Activated T-cell treated with anti-CD3 and anti-CD28 coated beads for 4 hours (primary cell): ENCODE results near the gene S1PR1.
"Not testable (repeated sequence)": the region's sequence is repeated elsewhere in the genome, so short reads cannot be mapped to it uniquely, and the experiment has no call there.

ENCODE experiments used
- DNase-seq: peaks from one replicate; pipeline ENCODE4 v3.0.0-alpha.2; 2020

The S1PR1 gene

GRCh38 chr1:101236516-101237228 is at the start of gene S1PR1:
TSS of gene S1PR1 (plus strand) at chr1:101237019. CDS start at chr1:101238985, 1,966 bp downstream.
- DNase-seq: peak; percentile 46

GRCh38 chr1:101187297-101187696 is 49.5 kb upstream of the S1PR1 start:
- DNase-seq: no peak

DNA sequence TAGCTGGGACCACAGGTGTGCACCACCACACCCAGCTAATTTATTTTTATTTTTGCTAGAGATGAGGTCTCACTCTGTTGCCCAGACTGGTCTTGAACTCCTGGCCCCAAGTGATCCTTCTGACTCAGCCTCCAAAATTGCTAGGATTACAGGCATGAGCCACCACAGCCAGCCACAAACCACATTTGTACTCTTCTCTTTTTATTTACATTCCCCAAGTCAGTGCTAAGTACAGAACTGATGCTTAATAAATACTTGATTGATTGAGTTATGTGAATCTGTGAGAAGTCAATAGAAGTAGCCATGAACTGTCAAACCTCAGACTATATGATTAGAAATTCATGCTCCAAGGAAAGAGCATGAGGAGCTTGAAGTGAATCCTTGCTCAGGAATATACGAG is 48.5 kb upstream of the S1PR1 start:
- no peak for DNase-seq

DNA sequence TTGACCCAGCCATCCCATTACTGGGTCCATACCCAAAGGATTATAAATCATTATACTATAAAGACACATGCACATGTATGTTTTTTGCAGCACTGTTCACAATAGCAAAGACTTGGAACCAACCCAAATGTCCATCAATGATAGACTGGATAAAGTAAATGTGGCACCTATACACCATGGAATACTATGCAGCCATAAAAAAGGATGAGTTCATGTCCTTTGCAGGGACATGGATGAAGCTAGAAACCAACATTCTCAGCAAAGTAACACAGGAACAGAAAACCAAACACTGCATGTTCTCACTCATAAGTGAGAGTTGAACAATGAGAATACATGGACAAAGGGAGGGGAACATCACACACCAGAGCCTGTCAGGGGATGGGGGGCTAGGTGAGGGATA is 47.9 kb upstream of the S1PR1 start:
- DNase-seq: not testable (repeated sequence)

- DNase-seq: no peak
These were observed 46.4 kb upstream of the S1PR1 start for GRCh38 chr1:101190441-101190840.

- DNase-seq: no peak
These were observed 45.8 kb upstream of the S1PR1 start for GRCh38 chr1:101191049-101191448.

- no peak for DNase-seq
These were observed 43.1 kb upstream of the S1PR1 start for GRCh38 chr1:101193733-101194169.

- DNase-seq: no peak
These were observed 42.1 kb upstream of the S1PR1 start for GRCh38 chr1:101194746-101195145.

GRCh38 chr1:101196668-101197067 is 40.2 kb upstream of the S1PR1 start:
- no peak for DNase-seq

DNA sequence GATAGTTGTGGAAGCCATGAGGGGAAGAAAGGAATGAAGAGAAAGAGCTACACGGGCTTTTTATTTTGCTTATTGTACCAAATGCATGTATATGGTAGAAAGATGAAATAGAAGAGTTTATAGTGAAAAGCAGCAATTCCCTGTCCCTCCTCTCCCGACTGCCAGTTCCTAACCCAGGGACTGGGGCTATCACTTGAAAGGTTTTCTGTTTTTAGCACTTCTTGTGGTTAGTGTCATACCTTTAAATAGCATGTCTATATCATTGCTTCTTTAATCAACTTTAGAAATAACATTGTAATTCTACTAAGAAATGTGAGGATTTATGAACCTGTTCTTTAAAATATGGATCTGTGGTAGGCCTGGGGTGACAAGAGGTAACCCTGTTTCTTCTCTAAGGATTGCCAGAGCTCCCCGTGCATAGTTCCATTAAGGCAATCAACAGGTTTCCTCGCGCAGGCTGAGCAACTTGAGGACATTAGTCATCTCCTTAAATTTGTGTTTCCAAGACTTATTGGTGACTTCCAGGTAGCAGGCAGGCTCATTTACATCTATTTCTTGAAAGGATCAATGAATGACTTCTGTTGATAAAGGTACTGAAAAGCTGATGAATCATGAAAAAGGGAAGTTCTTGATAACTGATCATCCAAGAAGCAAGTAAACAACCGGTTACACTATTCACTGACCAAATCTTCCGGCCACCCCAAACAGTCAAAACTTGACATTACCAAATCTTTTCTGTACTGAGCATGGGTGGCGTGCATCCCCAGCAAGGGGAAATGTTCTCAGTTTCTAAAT is 37.8 kb upstream of the S1PR1 start:
- no peak for DNase-seq

GRCh38 chr1:101199637-101199982 is 37.2 kb upstream of the S1PR1 start:
- DNase-seq: no peak

DNA sequence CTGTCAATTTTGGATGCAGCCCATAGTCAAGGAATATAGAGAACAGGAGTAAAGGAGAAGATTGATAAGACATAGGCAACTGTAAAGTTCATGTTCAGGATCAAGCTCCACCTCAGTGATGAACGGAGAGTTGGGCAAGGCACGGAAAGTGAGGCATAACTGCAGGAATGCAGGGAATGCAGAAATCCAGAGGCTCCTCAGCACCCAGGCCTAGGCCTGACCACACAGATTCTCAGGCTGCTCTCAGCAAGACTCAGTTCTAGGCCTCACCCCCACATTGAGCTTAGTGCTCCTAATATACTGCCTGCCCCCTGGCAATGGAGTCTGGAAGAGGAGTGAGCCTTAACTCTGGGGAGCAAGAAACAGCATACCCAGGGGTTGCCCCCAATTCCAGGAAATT is 36.3 kb upstream of the S1PR1 start:
- DNase-seq: no peak

GRCh38 chr1:101203820-101204540 is 32.8 kb upstream of the S1PR1 start:
- no peak for DNase-seq

GRCh38 chr1:101205457-101205856 is 31.4 kb upstream of the S1PR1 start:
- no peak for DNase-seq

- DNase-seq: not testable (repeated sequence)
These were observed 30.7 kb upstream of the S1PR1 start for GRCh38 chr1:101206139-101206538.

DNA sequence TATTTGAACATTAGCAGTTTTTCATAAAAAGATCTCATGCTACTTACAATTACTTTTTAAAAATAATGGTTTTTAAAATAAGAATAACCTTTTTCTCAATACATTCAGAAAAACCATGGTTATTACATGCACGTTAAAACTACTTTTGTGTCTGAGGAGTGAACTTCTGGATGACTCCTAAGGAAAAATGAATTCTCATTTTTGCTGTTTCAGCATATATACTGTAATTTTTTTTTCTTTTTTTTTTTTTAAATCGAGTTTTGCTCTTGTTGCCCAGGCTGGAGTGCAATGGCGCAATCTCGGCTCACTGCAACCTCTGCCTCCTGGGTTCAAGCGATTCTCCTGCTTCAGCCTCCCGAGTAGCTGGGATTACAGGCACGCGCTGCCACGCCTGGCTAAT is 29.5 kb upstream of the S1PR1 start:
- DNase-seq: not testable (repeated sequence)

DNA sequence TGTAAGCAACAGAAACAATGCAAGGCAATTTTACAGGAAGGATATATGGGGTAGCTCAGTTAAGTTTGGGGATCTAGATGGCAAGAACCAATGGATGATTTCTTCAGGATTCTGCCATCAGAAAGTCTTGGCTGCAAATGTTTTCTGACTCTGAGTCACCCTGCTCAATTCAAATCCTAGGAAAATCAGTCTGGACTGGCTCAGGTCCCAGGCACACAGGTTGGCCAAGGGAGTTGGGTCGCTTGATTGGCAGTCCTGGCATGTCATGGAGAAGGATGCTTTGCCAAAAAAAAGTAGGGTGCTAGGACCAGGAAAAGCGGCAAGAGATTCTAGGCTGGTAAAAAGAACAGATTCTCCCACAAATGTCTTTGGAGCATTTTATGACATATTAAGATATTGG is 28.9 kb upstream of the S1PR1 start:
- DNase-seq: no peak

- no peak for DNase-seq
These were observed 21.3 kb upstream of the S1PR1 start for GRCh38 chr1:101215363-101216011.

DNA sequence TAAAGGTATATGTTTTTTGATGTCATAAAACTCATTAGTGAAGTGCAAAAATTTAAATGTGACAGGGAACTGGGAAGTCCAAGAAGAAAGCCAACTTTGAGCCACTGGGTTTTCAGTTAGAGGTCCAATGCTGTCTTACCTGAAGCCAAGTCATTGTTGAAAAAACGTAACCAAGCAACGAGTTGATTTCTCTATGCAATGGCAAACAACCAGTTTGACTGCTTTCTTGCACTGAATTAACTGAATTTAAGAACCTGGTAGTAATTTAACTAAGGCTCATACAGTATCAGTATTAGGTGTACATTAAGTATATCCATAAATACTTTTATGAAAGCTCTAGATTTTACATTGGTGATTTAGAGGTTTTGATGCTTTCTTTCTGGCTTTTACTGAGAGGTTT is 20.2 kb upstream of the S1PR1 start:
- DNase-seq: no peak

GRCh38 chr1:101217148-101217547 is 19.7 kb upstream of the S1PR1 start:
- DNase-seq: no peak

DNA sequence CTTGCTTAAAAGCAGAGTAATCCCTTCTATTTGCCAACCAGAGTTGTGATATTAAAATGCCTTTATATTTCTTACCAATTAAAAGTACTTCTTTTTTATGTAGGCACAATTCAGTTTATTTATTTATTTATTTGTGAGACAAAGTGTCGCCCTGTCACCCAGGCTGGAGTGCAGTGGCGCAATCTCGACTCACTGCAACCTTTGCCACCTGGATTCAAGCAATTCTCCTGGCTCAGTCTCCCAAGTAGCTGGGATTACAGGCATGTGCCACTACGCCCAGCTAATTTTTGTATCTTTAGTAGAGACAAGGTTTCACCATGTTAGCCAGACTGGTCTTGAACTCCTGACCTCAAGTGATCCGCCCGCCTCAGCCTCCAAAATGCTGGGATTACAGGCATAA is 17.9 kb upstream of the S1PR1 start:
- DNase-seq: not testable (repeated sequence)

- DNase-seq: no peak
These were observed 16.6 kb upstream of the S1PR1 start for GRCh38 chr1:101219924-101220870.
